GM12878 (cell line): ENCODE results near the gene RASAL2. TPM values are rescaled to one million over a fixed set of nuclear protein-coding genes. Genes with fewer than 3 reads are reported as not detected.

Experiments
- ATAC-seq: fragments of 200-7000 bp; cut with Tn5 transposase; 3 replicates; pipeline ENCODE4 v1.9.1; 2020; ENCODE audit warnings: mild to moderate bottlenecking, moderate library complexity
- BruUV-seq: library from RNA; stranded (reverse); fragments of 400-500 nt; replicated peaks from 2 replicates; lab custom pipeline; 2021; lab: Mats Ljungman, UMichigan
- CTCF ChIA-PET: fragments of 300-600 bp; sonication (Branson Sonifier 250); formaldehyde crosslinking; extraction: SDS; loops from one replicate; lab custom pipeline; 2021; ENCODE audit warnings: inconsistent platforms; lab: Yijun Ruan, JAX
- POLR2A ChIA-PET: fragments of 350-600 bp; formaldehyde crosslinking; extraction: SDS; loops from one replicate; lab custom pipeline; 2021; ENCODE audit warnings: inconsistent platforms; lab: Charles Lee
- RAD21 ChIA-PET: fragments of 300-600 bp; sonication (Branson Sonifier 250); formaldehyde crosslinking; loops from one replicate; lab custom pipeline; 2023; ENCODE audit warnings: antibody characterized with exemption; ENCODE audit not compliant: unreplicated experiment; lab: Charles Lee
- SMC1A ChIA-PET: fragments of 300-600 bp; sonication (Branson Sonifier 250); formaldehyde crosslinking; loops from one replicate; lab custom pipeline; 2023; ENCODE audit not compliant: unreplicated experiment, uncharacterized antibody; lab: Charles Lee
- DNase-seq: peaks from one replicate; pipeline ENCODE4 v3.0.0-alpha.2; 2011; ENCODE audit warnings: low read depth, low spot score
- FAIRE-seq: peaks from 3 replicates; lab custom pipeline; 2011; peaks lifted over from hg19 to GRCh38; lab: Jason Lieb, UNC
- H2AFZ ChIP-seq: 2 replicates; pipeline ENCODE4 v1.6.0; 2011; ENCODE audit warnings: low read depth, low read length, control low read depth; ENCODE audit not compliant: control insufficient read depth
- H3K27ac ChIP-seq: 2 replicates; pipeline ENCODE4 v1.5.1; 2011; ENCODE audit warnings: control low read depth; ENCODE audit not compliant: control insufficient read depth, insufficient read depth
- H3K27me3 ChIP-seq, 2 experiments: replicated peaks in 1 of 2; 2 replicates each; pipeline versions ENCODE4 v1.6.0 to v1.6.1; 2011; ENCODE audit warnings: low read length in 1 of 2; ENCODE audit not compliant: control insufficient read depth in 2 of 2, insufficient read depth in 2 of 2
- H3K36me3 ChIP-seq, 2 experiments: 2 replicates each; pipeline ENCODE4 v1.5.1; 2011; ENCODE audit warnings: low read length in 1 of 2; ENCODE audit not compliant: control insufficient read depth in 2 of 2, insufficient read depth in 2 of 2
- H3K4me1 ChIP-seq: 2 replicates; pipeline ENCODE4 v1.6.1; 2011; ENCODE audit warnings: mild to moderate bottlenecking, low read length, moderate library complexity, mixed read lengths; ENCODE audit not compliant: control insufficient read depth, insufficient read depth
- H3K4me2 ChIP-seq: 2 replicates; pipeline ENCODE4 v1.6.0; 2011; ENCODE audit warnings: control low read depth; ENCODE audit not compliant: control insufficient read depth, insufficient read depth
- H3K4me3 ChIP-seq: fragments of 200-600 bp; sonication (generic); 2 replicates; pipeline ENCODE4 v1.5.1; 2016
- H3K79me2 ChIP-seq: 2 replicates; pipeline ENCODE4 v1.6.0; 2011; ENCODE audit warnings: low read length; ENCODE audit not compliant: control insufficient read depth, insufficient read depth
- H3K9ac ChIP-seq: 2 replicates; pipeline ENCODE4 v1.8.0; 2011; ENCODE audit warnings: low read length, control low read depth, mixed read lengths; ENCODE audit not compliant: control insufficient read depth, insufficient read depth
- H3K9me3 ChIP-seq: replicated peaks from 3 replicates; pipeline ENCODE4 v1.5.1; 2011; ENCODE audit warnings: mild to moderate bottlenecking, low read length; ENCODE audit not compliant: control insufficient read depth, insufficient read depth
- H4K20me1 ChIP-seq: 2 replicates; pipeline ENCODE4 v1.6.0; 2011; ENCODE audit not compliant: control insufficient read depth, insufficient read depth
- BCL11A ChIP-seq: IDR thresholded peaks from 2 replicates; pipeline ENCODE4 v1.6.1; 2011; ENCODE audit warnings: low read depth, low read length
- BCLAF1 ChIP-seq: fragments of 450-650 bp; IDR thresholded peaks from 2 replicates; pipeline ENCODE4 v1.6.1; 2017; ENCODE audit warnings: antibody characterized with exemption, mild to moderate bottlenecking, moderate library complexity
- FOS ChIP-seq: IDR thresholded peaks from 3 replicates; pipeline ENCODE4 v1.6.1; 2011; ENCODE audit warnings: borderline replicate concordance; ENCODE audit not compliant: insufficient read length; ENCODE audit errors: extremely low read depth
- HSF1 ChIP-seq: fragments of 150-350 bp; IDR thresholded peaks from 2 replicates; pipeline ENCODE4 v1.6.1; 2014; ENCODE audit warnings: mild to moderate bottlenecking, low read depth, low read length
- NKRF ChIP-seq: fragments of 450-650 bp; conservative IDR thresholded peaks from 2 replicates; pipeline ENCODE4 v1.6.1; 2017; ENCODE audit warnings: mild to moderate bottlenecking, moderate library complexity
- SKIL ChIP-seq: fragments of 450-650 bp; IDR thresholded peaks from 2 replicates; pipeline ENCODE4 v1.6.1; 2017; ENCODE audit warnings: mild to moderate bottlenecking, low read depth, inconsistent platforms; ENCODE audit not compliant: poor library complexity, severe bottlenecking
- SMARCA5 ChIP-seq: fragments of 450-650 bp; IDR thresholded peaks from 2 replicates; pipeline ENCODE4 v1.6.1; 2017; ENCODE audit warnings: mild to moderate bottlenecking
- WRNIP1 ChIP-seq: IDR thresholded peaks from 2 replicates; pipeline ENCODE4 v1.6.1; 2011; ENCODE audit warnings: low read depth, low read length, improper control_type of control experiment, borderline replicate concordance
- in situ Hi-C: fragments of 300-500 bp; cut with MboI; formaldehyde crosslinking; loops from 9 replicates; pipeline ENCODE4 v1.14.3; 2018; ENCODE audit warnings: mixed read lengths
- intact Hi-C: fragments of 100-400 bp; cut with micrococcal nuclease; formaldehyde crosslinking; loops from one replicate; pipeline ENCODE4 v1.14.2; 2022; ENCODE audit not compliant: unreplicated experiment
- polyA plus RNA-seq, 11 experiments: library from polyadenylated mRNA; depleted of rRNA in 4 of 11; unstranded in 6 of 11; stranded (reverse) in 5 of 11; fragments of >200 nt; fragmentation: Nextera tagmentation in 4 of 11; fragmentation: Illumina TruSeq in 1 of 11; extraction: Ambion mirVana in 4 of 11; extraction: Trizol in 1 of 11; gene quantifications; 1 replicate in 1 of 11; 2 replicates in 10 of 11; pipeline versions ENCODE4 v1.2.1 to v1.2.3, GENCODE V29; 2011 to 2016; ENCODE audit warnings: inconsistent platforms in 2 of 11, missing spikeins in 2 of 11, low read depth in 1 of 11
- total RNA-seq, 4 experiments: library from RNA; depleted of rRNA in 3 of 4; stranded (reverse); fragments of >200 nt in 3 of 4; fragmentation: Illumina TruSeq in 1 of 4; extraction: Trizol in 1 of 4; gene quantifications; 2 replicates each; pipeline versions ENCODE4 v1.2.1 to v1.2.3, GENCODE V29; 2013 to 2021

RASAL2 gene
- total and polyA plus RNA-seq, 10 of the 15 experiments (the other 5 are each of a cell fraction or from before 2014, with no cell fraction given), result 0.02 to 6.9 (median 0.17) TPM; not detected in 1

GRCh38 chr1:178254433-178254832 lies 160.5 kb downstream of the RASAL2 start:
- H3K9ac ChIP-seq, result no peak overlapping the region
- SMC1A ChIA-PET, result interaction anchor here (1.2 kb wide), 1 partner anchor 15 kb away, joined by 3 read pairs; no protein-coding TSS in a partner anchor
- H3K27ac ChIP-seq, result no peak overlapping the region
- in situ Hi-C loops (no loop called here), intact Hi-C loops (no loop called here)
- no peaks in the 10 kb centered on the region for H3K4me1 ChIP-seq
- no TSS peak for BruUV-seq
- FAIRE-seq, result no peak
- POLR2A ChIA-PET, result no interaction called here
- no peaks in the 10 kb centered on the region for H3K27me3 ChIP-seq
- no peaks in the 10 kb centered on the region for H3K79me2 ChIP-seq
- no peak overlapping the region for H3K4me3 ChIP-seq
- no peak for ATAC-seq
- no peak overlapping the region for H2AFZ ChIP-seq
- H4K20me1 ChIP-seq, result no peaks in the 10 kb centered on the region
- H3K4me2 ChIP-seq, result no peak overlapping the region
- no peaks in the 10 kb centered on the region for H3K36me3 ChIP-seq
- RAD21 ChIA-PET, result no interaction called here
- CTCF ChIA-PET, result interaction anchor here (1.3 kb wide), 1 partner anchor 58 kb away, joined by 4 read pairs; no protein-coding TSS in a partner anchor
- TF ChIP-seq HSF1 (no peak), SKIL (no peak), BCL11A (no peak), NKRF (no peak), WRNIP1 (no peak), BCLAF1 (no peak), SMARCA5 (no peak), FOS (no peak)
- no peak for DNase-seq
- H3K9me3 ChIP-seq, result no peaks in the 10 kb centered on the region
